ENCODE results near the gene CEP44.
A peak's percentile ranks its signal among the peaks of the same experiment; 100 is the strongest.

CEP44 gene

GRCh38 chr4:174262624-174263444, 20.9 kb upstream of the CEP44 start:
- no peak overlapping the region for H3K4me3 ChIP-seq (ENCODE audit: low read length)
- TF ChIP-seq ZNF274 (IDR thresholded peaks at IDR 0.05; ENCODE audit: low read depth, low read length): no peak

- no peak overlapping the region for H3K4me3 ChIP-seq (ENCODE audit: low read length)
- no peak for TF ChIP-seq ZNF274 (IDR thresholded peaks at IDR 0.05; ENCODE audit: low read depth, low read length)
Observed at GRCh38 chr4:174263445-174263736, 20.3 kb upstream of the CEP44 start.

- no peak for TF ChIP-seq ZNF274 (IDR thresholded peaks at IDR 0.05; ENCODE audit: low read depth, low read length)
- no peak overlapping the region for H3K4me3 ChIP-seq (ENCODE audit: low read length)
Observed at GRCh38 chr4:174265916-174266315, 17.8 kb upstream of the CEP44 start.

GRCh38 chr4:174266416-174266815, 17.3 kb upstream of the CEP44 start:
- TF ChIP-seq ZNF274 (IDR thresholded peaks at IDR 0.05; ENCODE audit: low read depth, low read length): no peak
- H3K4me3 ChIP-seq (ENCODE audit: low read length): no peak overlapping the region

GRCh38 chr4:174273930-174274329, 9.8 kb upstream of the CEP44 start:
- no peak for TF ChIP-seq ZNF274 (IDR thresholded peaks at IDR 0.05; ENCODE audit: low read depth, low read length)
- H3K4me3 ChIP-seq (ENCODE audit: low read length): no peak overlapping the region

DNA sequence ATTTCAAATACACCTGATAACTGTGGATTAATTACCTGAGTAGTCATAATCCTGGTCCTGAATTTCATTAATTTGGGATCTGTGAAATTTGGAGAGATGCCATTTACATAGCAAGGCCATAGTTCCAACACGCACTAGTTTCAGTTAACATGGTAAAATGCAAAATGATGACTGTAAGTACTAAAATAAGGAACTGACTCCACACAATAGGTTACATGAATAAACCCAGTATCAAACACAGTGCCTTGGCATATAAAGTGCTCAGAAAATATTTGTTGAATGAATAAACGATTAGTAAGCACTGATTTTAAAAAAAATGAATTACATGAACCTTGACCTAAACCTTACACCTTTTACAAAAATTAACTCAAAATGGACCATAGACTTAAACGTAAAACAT, 9.3 kb upstream of the CEP44 start:
- TF ChIP-seq ZNF274 (IDR thresholded peaks at IDR 0.05; ENCODE audit: low read depth, low read length): no peak
- H3K4me3 ChIP-seq (ENCODE audit: low read length): no peak overlapping the region

DNA sequence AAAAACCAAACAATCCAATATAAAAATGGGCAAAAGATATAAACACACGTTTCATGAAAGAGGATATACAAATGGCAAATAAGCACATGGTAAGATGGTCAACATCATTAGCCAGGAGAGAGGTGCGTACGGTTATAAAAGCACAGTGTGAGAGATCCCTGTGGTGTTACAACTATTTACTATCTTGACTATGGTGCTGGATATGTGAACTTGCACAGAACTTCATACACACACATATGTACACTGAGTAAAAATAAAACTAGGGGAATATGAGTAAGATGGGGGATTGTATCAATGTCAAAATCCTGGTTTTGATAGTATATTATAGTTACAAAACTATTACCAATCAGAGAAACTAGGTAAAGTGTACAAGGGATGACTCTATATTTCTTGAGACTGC, 8.6 kb upstream of the CEP44 start:
- no peak overlapping the region for H3K4me3 ChIP-seq (ENCODE audit: low read length)
- TF ChIP-seq ZNF274 (IDR thresholded peaks at IDR 0.05; ENCODE audit: low read depth, low read length): no peak

GRCh38 chr4:174277433-174277832, 6.3 kb upstream of the CEP44 start:
- H3K4me3 ChIP-seq (ENCODE audit: low read length): no peak overlapping the region
- no peak for TF ChIP-seq ZNF274 (IDR thresholded peaks at IDR 0.05; ENCODE audit: low read depth, low read length)

DNA sequence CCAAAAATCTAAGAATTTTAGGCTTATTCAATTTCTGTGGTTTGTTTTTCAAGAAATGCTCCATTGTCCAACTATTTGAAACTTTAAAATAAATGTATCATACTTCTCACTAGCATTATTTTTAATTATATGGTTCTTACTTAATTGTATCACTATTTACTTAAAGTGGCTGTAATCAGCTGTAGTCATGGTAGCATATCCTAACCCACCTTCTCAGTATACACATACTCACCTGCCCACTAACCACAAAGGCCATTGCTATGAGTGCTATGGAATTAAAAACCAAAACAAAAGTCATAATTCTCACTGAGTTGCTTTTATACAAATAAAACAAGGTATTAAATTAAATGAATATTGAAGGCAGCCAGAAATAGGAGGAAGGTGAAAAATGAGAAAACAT, 5.2 kb upstream of the CEP44 start:
- no peak overlapping the region for H3K4me3 ChIP-seq (ENCODE audit: low read length)
- no peak for TF ChIP-seq ZNF274 (IDR thresholded peaks at IDR 0.05; ENCODE audit: low read depth, low read length)

- H3K4me3 ChIP-seq (ENCODE audit: low read length): no peak overlapping the region
- TF ChIP-seq ZNF274 (IDR thresholded peaks at IDR 0.05; ENCODE audit: low read depth, low read length): no peak
Observed at GRCh38 chr4:174279433-174280155, 4.1 kb upstream of the CEP44 start.

DNA sequence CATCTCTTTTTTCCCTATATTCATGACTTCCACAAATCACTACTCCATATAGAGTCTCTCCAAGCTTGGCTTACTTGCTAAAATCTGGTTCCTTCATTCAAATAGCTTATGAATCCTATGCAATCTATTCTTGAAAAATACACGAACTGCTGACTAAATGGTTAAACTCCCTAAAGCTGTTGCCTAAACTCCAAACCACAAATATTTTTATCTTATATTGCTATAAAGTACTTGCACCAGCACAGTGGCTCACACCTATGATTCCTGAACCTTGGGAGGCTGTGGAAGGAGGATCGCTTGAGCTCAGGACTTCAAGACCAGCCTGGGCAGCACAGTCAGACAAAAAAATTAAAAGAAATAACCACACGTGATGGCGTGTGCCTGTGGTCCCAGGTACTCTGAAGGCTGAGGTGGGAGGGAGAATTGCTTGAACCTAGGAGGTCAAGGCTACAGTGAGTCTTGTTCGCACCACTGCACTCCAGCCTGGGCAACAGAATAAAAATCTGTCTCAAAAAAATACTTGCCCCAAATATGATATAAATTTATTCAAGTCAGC, 2.5 kb upstream of the CEP44 start:
- no peak for TF ChIP-seq ZNF274 (IDR thresholded peaks at IDR 0.05; ENCODE audit: low read depth, low read length)
- H3K4me3 ChIP-seq (ENCODE audit: low read length): no peak overlapping the region

DNA sequence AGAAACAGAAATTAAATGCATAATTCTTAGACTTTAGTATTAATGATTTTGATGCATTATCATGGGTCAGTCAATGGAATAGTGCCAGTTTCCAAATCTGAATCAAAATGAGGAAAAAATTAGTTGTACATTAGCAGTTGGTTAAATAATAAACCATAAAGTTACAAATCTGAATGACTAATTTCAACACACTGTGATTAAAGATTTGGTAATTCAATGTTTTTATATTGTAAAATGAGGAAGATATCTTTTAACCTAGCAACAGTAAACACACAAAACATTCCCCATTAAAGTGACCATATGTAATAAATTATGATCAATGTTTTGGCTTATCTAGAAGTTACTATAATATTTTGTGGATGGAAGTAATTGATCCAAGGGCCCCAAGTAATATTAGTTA, 1.8 kb upstream of the CEP44 start:
- no peak for TF ChIP-seq ZNF274 (IDR thresholded peaks at IDR 0.05; ENCODE audit: low read depth, low read length)
- no peak overlapping the region for H3K4me3 ChIP-seq (ENCODE audit: low read length)

DNA sequence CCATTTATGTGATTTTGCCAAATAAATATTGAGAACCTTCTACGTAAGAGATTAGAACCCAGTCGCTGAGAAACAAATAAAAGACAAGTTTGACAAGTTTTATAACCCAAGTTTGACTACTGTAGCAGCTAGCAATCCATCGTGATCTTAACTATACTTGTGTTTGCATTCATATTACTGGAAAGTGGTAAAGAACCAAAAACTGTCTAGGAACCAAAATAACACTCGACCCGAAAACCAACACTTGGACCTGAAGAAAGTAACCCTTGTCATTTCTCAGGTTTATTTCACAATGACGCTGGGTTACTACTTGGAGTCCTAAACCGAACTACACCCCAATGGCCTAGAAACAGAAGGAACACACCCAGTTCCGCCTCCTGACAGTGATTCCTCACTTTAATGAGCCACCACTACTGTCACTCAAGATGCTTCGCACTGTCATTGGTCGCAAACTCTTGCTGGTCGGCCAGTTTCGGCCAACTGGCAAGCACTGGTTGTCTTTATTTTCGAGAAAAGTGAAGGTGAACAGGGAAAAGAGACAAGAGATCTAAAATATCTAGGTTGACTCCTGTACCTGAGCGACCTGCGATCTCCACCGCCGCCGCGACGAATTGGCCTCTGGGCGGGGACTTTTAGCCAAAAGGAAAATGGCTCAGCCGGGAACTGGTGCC, 740 bp upstream of the CEP44 start:
- peak overlapping the region; percentile 66 for H3K4me3 ChIP-seq (ENCODE audit: low read length)
- no peak for TF ChIP-seq ZNF274 (IDR thresholded peaks at IDR 0.05; ENCODE audit: low read depth, low read length)

DNA sequence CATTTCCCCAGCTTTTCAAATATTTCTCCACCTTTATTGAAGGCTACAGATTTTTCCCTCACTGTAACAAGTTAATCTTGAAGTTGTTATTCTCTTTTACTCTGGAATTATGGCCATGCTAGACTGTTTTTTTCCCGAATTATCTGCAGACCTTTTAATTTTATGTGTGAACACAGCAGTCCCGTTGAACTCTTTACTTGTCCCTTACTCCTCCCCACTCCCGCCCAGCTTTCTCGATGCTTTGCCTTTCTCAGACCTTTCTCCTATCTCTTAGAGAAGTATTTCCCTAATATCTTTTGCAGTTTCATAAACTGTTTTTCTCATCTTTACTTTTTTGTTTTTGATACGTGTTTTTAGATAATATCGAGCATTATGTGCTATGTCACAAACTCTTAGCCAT, 776 bp downstream of the CEP44 start:
- TF ChIP-seq ZNF274 (IDR thresholded peaks at IDR 0.05; ENCODE audit: low read depth, low read length): no peak
- peak overlapping the region; percentile 66 for H3K4me3 ChIP-seq (ENCODE audit: low read length)

- no peak overlapping the region for H3K4me3 ChIP-seq (ENCODE audit: low read length)
- no peak for TF ChIP-seq ZNF274 (IDR thresholded peaks at IDR 0.05; ENCODE audit: low read depth, low read length)
Observed at GRCh38 chr4:174286870-174287269, 3.2 kb downstream of the CEP44 start.
